MM.1S (cell line): ENCODE results near the gene POU2AF3.

Source experiments
- EZH2 ChIP-seq: fragments of 300-600 bp; sonication (generic); optimal IDR thresholded peaks from 2 replicates; pipeline ENCODE3; 2017; ENCODE audit warnings: low read depth, mild to moderate bottlenecking, antibody characterized with exemption, low read length, mixed read lengths
- EZH2phosphoT487 ChIP-seq: fragments of 300-600 bp; sonication (generic); IDR thresholded peaks from 2 replicates; pipeline ENCODE4 v1.6.1; 2018; ENCODE audit warnings: antibody characterized with exemption, low read length
- TF ChIP-seq, protein P1 (sequence below): fragments of 300-600 bp; sonication (generic); IDR thresholded peaks from 2 replicates; pipeline ENCODE4 v1.5.1; 2016; ENCODE audit warnings: antibody characterized with exemption, low read length, mixed read lengths

DNA sequence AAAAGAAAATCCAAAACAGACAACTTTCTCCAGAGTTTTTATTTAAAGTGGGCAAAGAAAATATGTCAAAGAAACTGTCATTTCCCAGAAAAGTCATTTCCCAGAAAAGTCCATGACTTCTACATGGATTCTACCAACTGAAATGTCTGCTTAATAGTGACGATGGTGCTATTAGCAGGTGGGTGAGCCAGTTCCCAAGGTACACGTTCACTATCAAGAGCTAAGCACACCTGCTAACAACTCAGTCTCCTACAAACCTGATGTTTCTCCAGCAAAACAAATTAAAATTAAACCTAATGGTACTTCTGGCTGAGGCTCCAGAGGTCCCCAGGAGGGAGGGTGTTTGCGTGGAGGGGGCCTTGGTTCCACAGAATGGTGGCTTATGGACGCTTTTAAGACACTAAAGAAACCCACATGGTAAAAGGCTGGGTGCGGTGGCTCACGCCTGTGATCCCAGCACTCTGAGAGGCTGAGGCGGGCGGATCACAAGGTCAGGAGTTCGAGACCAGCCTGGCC is 53.9 kb downstream of the POU2AF3 start:
- TF ChIP-seq, protein P1, sequence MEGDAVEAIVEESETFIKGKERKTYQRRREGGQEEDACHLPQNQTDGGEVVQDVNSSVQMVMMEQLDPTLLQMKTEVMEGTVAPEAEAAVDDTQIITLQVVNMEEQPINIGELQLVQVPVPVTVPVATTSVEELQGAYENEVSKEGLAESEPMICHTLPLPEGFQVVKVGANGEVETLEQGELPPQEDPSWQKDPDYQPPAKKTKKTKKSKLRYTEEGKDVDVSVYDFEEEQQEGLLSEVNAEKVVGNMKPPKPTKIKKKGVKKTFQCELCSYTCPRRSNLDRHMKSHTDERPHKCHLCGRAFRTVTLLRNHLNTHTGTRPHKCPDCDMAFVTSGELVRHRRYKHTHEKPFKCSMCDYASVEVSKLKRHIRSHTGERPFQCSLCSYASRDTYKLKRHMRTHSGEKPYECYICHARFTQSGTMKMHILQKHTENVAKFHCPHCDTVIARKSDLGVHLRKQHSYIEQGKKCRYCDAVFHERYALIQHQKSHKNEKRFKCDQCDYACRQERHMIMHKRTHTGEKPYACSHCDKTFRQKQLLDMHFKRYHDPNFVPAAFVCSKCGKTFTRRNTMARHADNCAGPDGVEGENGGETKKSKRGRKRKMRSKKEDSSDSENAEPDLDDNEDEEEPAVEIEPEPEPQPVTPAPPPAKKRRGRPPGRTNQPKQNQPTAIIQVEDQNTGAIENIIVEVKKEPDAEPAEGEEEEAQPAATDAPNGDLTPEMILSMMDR, result no peak
- TF ChIP-seq EZH2phosphoT487 (no peak), EZH2 (no peak)
